ENCODE data around the gene TFB2M.

GRCh38 chr1:246508897-246509688 is 57.0 kb downstream of the TFB2M start:
- no peak for TF ChIP-seq CTCF (conservative IDR thresholded peaks at IDR 0.05; ENCODE audit: low read length)
- TF ChIP-seq EZH2phosphoT487 (IDR thresholded peaks at IDR 0.05; ENCODE audit: borderline replicate concordance) = no peak
